ENCODE measurements around the gene ATRX. TPM values are rescaled to one million over a fixed set of nuclear protein-coding genes. Genes with fewer than 3 reads are reported as not detected.

Gene ATRX
- total RNA-seq, 5 donors from 2014 or later (not counting 1 experiment from before 2014, with no cell fraction given): 85.1 to 146 (median 90.1) TPM

DNA sequence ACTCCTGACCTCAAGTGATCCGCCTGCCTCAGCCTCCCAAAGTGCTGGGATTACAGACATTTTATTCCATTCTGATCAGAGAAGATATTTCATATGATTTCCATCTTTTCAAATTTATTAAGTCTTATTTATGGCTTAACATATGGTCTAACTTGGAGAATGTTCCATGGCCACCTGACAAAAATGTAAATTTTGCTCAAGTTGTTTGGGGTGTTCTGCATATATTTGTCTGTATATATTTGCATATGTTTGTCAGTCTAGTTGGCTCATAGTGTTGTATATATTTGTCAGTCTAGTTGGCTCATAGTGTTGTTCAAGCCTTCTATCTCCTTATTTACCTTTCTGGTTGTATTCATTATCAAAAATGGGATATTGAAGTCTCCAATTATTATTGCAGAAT lies 16.2 kb upstream of the ATRX start:
- peaks cover 0 to 6% (median 3%) of the 10 kb centered on the region in 3 donors for H3K9me3 Mint-ChIP-seq
- POLR2A ChIA-PET: no interaction called here
- H3K4me3 ChIP-seq (ENCODE audit: control insufficient read depth in 1 of 2, extremely low read depth in 1 of 2, low read length in 1 of 2): no peak overlapping the region
- H3K4me3 Mint-ChIP-seq: no peak overlapping the region
- H3K4me1 ChIP-seq (ENCODE audit: control insufficient read depth in 1 of 2, extremely low read depth in 1 of 2, insufficient read depth in 2 of 2, low read length in 2 of 2): no peaks in the 10 kb centered on the region
- no peaks in the 10 kb centered on the region for H3K9me3 ChIP-seq
- H3K27me3 ChIP-seq (replicated peaks in 1 of 2; ENCODE audit: control insufficient read depth in 2 of 2, extremely low read depth in 1 of 2, insufficient read depth in 2 of 2, low read length in 1 of 2): no peaks in the 10 kb centered on the region
- DNase-seq: no peak
- no peaks in the 10 kb centered on the region for H3K27me3 Mint-ChIP-seq
- H3K27ac Mint-ChIP-seq: no peak overlapping the region
- CTCF ChIA-PET: no interaction called here
- ATAC-seq (replicated peaks in 1 of 4): no peak
- no peaks in the 10 kb centered on the region for H3K36me3 ChIP-seq (ENCODE audit: control insufficient read depth in 2 of 2, extremely low read depth in 1 of 2, insufficient read depth in 1 of 2, low read length in 1 of 2)
- WGBS (ENCODE audit: insufficient coverage): no CpG with 5 or more reads among the region's 1 CpG
- no peaks in the 10 kb centered on the region for H3K36me3 Mint-ChIP-seq
- no peaks in the 10 kb centered on the region for H3K4me1 Mint-ChIP-seq
- H3K27ac ChIP-seq (ENCODE audit: low read length): no peak overlapping the region

DNA sequence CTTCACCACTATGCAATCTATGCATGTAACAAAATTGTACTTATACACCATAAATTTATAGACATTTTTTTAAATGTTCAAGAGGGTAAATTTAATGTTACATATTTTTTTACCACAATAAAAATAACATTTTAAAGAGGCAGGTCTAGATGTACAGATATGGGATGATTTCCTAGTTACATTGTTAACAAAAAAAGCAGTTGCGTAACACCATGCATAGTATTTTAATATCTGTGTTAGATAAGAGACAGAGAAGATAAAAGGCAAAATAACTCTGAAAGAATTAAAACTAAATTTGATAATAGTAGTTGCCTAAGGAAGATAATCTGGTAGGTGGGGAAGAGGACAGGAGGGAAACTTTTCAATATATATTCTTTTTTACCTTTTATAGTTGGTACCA lies 9.1 kb upstream of the ATRX start:
- WGBS (ENCODE audit: insufficient coverage): no CpG with 5 or more reads among the region's 1 CpG
- no peaks in the 10 kb centered on the region for H3K4me1 Mint-ChIP-seq
- Histone ChIP-seq H3K27ac (ENCODE audit: low read length) (no peak overlapping the region), H3K4me3 (ENCODE audit: control insufficient read depth in 1 of 2, extremely low read depth in 1 of 2, low read length in 1 of 2) (no peak overlapping the region), H3K36me3 (ENCODE audit: control insufficient read depth in 2 of 2, extremely low read depth in 1 of 2, insufficient read depth in 1 of 2, low read length in 1 of 2) (no peaks in the 10 kb centered on the region), H3K9me3 (no peaks in the 10 kb centered on the region), H3K27me3 (replicated peaks in 1 of 2; ENCODE audit: control insufficient read depth in 2 of 2, extremely low read depth in 1 of 2, insufficient read depth in 2 of 2, low read length in 1 of 2) (no peaks in the 10 kb centered on the region), H3K4me1 (ENCODE audit: control insufficient read depth in 1 of 2, extremely low read depth in 1 of 2, insufficient read depth in 2 of 2, low read length in 2 of 2) (no peaks in the 10 kb centered on the region)
- ATAC-seq (replicated peaks in 1 of 4) (no peak), DNase-seq (no peak)
- no peak overlapping the region for H3K27ac Mint-ChIP-seq
- no peaks in the 10 kb centered on the region for H3K9me3 Mint-ChIP-seq
- ChIA-PET POLR2A (no interaction called here), CTCF (no interaction called here)
- H3K27me3 Mint-ChIP-seq: no peaks in the 10 kb centered on the region
- H3K4me3 Mint-ChIP-seq: no peak overlapping the region
- H3K36me3 Mint-ChIP-seq: no peaks in the 10 kb centered on the region

- ChIA-PET POLR2A (no interaction called here), CTCF (no interaction called here)
- no peaks in the 10 kb centered on the region for H3K9me3 Mint-ChIP-seq
- ATAC-seq (replicated peaks in 1 of 4) (no peak), DNase-seq (no peak)
- no peaks in the 10 kb centered on the region for H3K27me3 Mint-ChIP-seq
- Histone ChIP-seq H3K27me3 (replicated peaks in 1 of 2; ENCODE audit: control insufficient read depth in 2 of 2, extremely low read depth in 1 of 2, insufficient read depth in 2 of 2, low read length in 1 of 2) (no peaks in the 10 kb centered on the region), H3K9me3 (no peaks in the 10 kb centered on the region), H3K4me3 (ENCODE audit: control insufficient read depth in 1 of 2, extremely low read depth in 1 of 2, low read length in 1 of 2) (no peak overlapping the region), H3K27ac (ENCODE audit: low read length) (no peak overlapping the region), H3K4me1 (ENCODE audit: control insufficient read depth in 1 of 2, extremely low read depth in 1 of 2, insufficient read depth in 2 of 2, low read length in 2 of 2) (peaks cover 0 to under 1% of the 10 kb centered on the region in 2 experiments), H3K36me3 (ENCODE audit: control insufficient read depth in 2 of 2, extremely low read depth in 1 of 2, insufficient read depth in 1 of 2, low read length in 1 of 2) (no peaks in the 10 kb centered on the region)
- no peak overlapping the region for H3K4me3 Mint-ChIP-seq
- H3K4me1 Mint-ChIP-seq: no peaks in the 10 kb centered on the region
- H3K27ac Mint-ChIP-seq: no peak overlapping the region
- WGBS (ENCODE audit: insufficient coverage): no CpG with 5 or more reads among the region's 6 CpGs
- no peaks in the 10 kb centered on the region for H3K36me3 Mint-ChIP-seq
These were observed 7.9 kb upstream of the ATRX start for GRCh38 chrX:77793946-77794345.

DNA sequence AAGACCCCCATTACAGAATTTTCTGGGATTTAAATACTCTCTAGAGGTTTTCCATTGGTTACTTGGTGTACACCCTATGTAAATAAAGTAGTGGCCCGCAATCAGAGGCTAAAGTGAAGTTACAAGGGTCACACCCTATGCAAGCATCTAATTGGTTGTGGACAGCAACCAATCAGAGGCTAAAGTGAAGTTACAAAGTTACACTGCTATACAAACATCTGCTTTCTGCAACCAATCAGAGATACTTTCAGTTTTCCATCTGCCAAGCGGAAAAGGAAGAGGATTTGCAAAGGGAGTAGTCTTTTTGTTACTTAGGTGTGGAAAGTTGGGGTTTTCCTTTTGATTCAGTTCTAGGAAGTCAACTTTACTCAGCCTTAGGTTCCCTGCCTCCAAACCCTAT lies 2.0 kb upstream of the ATRX start:
- Histone ChIP-seq H3K36me3 (ENCODE audit: control insufficient read depth in 2 of 2, extremely low read depth in 1 of 2, insufficient read depth in 1 of 2, low read length in 1 of 2) (no peaks in the 10 kb centered on the region), H3K27ac (ENCODE audit: low read length) (peak overlapping the region; percentile 77), H3K27me3 (replicated peaks in 1 of 2; ENCODE audit: control insufficient read depth in 2 of 2, extremely low read depth in 1 of 2, insufficient read depth in 2 of 2, low read length in 1 of 2) (no peaks in the 10 kb centered on the region), H3K9me3 (no peaks in the 10 kb centered on the region), H3K4me1 (ENCODE audit: control insufficient read depth in 1 of 2, extremely low read depth in 1 of 2, insufficient read depth in 2 of 2, low read length in 2 of 2) (peaks cover 2 to 16% of the 10 kb centered on the region in 2 experiments), H3K4me3 (ENCODE audit: control insufficient read depth in 1 of 2, extremely low read depth in 1 of 2, low read length in 1 of 2) (peak overlapping the region in 1 of 2 donors; percentile 42)
- no CpG with 5 or more reads among the region's 2 CpGs for WGBS (ENCODE audit: insufficient coverage)
- H3K27ac Mint-ChIP-seq: peak overlapping the region; percentile 63 to 84
- H3K36me3 Mint-ChIP-seq: no peaks in the 10 kb centered on the region
- no peaks in the 10 kb centered on the region for H3K9me3 Mint-ChIP-seq
- ATAC-seq (replicated peaks in 1 of 4): peak; percentile 38 to 54 (median 54)
- POLR2A ChIA-PET: interaction anchor here (0.6 kb wide), 2 partner anchors 1361 to 1578 kb away, joined by 3 to 5 read pairs; no protein-coding TSS in a partner anchor
- peaks cover 15 to 25% (median 22%) of the 10 kb centered on the region in 3 donors for H3K4me1 Mint-ChIP-seq
- CTCF ChIA-PET: no interaction called here
- DNase-seq: peak in 5 of 35 experiments; percentile 2 to 66 (median 11)
- H3K4me3 Mint-ChIP-seq: peak overlapping the region; percentile 69 to 96 (median 81)
- H3K27me3 Mint-ChIP-seq: no peaks in the 10 kb centered on the region

DNA sequence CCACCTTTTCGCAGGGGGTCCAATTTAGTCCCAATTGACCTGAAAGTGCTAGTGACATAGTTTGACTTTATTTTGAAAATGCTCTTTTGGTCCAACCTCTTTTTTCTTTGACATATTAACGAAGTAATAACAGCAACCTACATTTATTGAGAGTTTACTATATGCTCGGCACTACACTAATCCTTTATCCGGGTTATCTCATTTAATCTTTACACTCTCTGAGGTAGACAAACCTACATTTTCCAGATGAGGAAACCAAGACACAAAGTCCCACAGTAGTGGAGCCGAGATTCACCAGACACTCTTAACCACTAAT lies 307 bp upstream of the ATRX start:
- no peaks in the 10 kb centered on the region for H3K9me3 ChIP-seq
- peak overlapping the region; percentile 73 to 93 for H3K4me3 ChIP-seq (ENCODE audit: control insufficient read depth in 1 of 2, extremely low read depth in 1 of 2, low read length in 1 of 2)
- Mint-ChIP-seq H3K27ac (peak overlapping the region; percentile 99 to 100), H3K4me3 (peak overlapping the region; percentile 96 to 100 (median 99)), H3K27me3 (no peaks in the 10 kb centered on the region), H3K4me1 (peaks cover 25 to 37% (median 35%) of the 10 kb centered on the region in 3 donors), H3K9me3 (no peaks in the 10 kb centered on the region), H3K36me3 (no peaks in the 10 kb centered on the region)
- H3K27me3 ChIP-seq (replicated peaks in 1 of 2; ENCODE audit: control insufficient read depth in 2 of 2, extremely low read depth in 1 of 2, insufficient read depth in 2 of 2, low read length in 1 of 2): no peaks in the 10 kb centered on the region
- peaks cover 2 to 20% of the 10 kb centered on the region in 2 experiments for H3K4me1 ChIP-seq (ENCODE audit: control insufficient read depth in 1 of 2, extremely low read depth in 1 of 2, insufficient read depth in 2 of 2, low read length in 2 of 2)
- ATAC-seq (replicated peaks in 1 of 4) (peak; percentile 3 to 8 (median 5)), DNase-seq (no peak)
- ChIA-PET CTCF (no interaction called here), POLR2A (interaction anchor here in 1 of 2 donors (0.9 kb wide), 1 partner anchor 113 kb away, joined by 5 read pairs; the partner anchor contains the start of gene COX7B)
- no CpG with 5 or more reads among the region's 5 CpGs for WGBS (ENCODE audit: insufficient coverage)
- H3K27ac ChIP-seq (ENCODE audit: low read length): peak overlapping the region; percentile 96
- no peaks in the 10 kb centered on the region for H3K36me3 ChIP-seq (ENCODE audit: control insufficient read depth in 2 of 2, extremely low read depth in 1 of 2, insufficient read depth in 1 of 2, low read length in 1 of 2)

DNA sequence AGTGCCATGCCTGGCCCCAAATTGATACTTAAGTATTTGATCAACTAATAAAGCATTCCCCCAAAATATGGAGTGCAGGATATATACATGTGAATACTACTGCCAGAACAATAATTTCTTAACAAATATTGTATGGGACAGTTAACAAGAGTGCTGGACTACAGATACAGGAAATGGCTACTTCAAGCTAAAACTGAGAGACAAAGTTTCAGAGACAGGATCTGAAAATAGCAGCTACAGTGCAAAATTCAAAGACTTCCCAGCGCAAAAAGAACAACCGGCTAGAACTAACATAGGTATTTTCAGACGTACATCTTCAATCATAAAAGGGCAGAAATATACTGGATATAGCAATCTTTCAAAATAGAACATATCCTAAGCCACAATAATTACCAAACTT lies 6.3 kb downstream of the ATRX start:
- CTCF ChIA-PET: no interaction called here
- H3K4me1 Mint-ChIP-seq: peaks cover 45 to 61% (median 50%) of the 10 kb centered on the region in 3 donors
- no peaks in the 10 kb centered on the region for H3K36me3 ChIP-seq (ENCODE audit: control insufficient read depth in 2 of 2, extremely low read depth in 1 of 2, insufficient read depth in 1 of 2, low read length in 1 of 2)
- WGBS (ENCODE audit: insufficient coverage): no CpG with 5 or more reads among the region's 3 CpGs
- peak overlapping the region in 2 of 3 donors; percentile 1 to 18 for H3K4me3 Mint-ChIP-seq
- H3K27ac Mint-ChIP-seq: no peak overlapping the region
- no peak overlapping the region for H3K27ac ChIP-seq (ENCODE audit: low read length)
- H3K36me3 Mint-ChIP-seq: peaks cover 7% of the 10 kb centered on the region
- DNase-seq (no peak), ATAC-seq (replicated peaks in 1 of 4) (no peak)
- POLR2A ChIA-PET: no interaction called here
- no peaks in the 10 kb centered on the region for H3K27me3 Mint-ChIP-seq
- peaks cover 5 to 17% of the 10 kb centered on the region in 2 experiments for H3K4me1 ChIP-seq (ENCODE audit: control insufficient read depth in 1 of 2, extremely low read depth in 1 of 2, insufficient read depth in 2 of 2, low read length in 2 of 2)
- H3K9me3 Mint-ChIP-seq: no peaks in the 10 kb centered on the region
- H3K9me3 ChIP-seq: no peaks in the 10 kb centered on the region
- H3K27me3 ChIP-seq (replicated peaks in 1 of 2; ENCODE audit: control insufficient read depth in 2 of 2, extremely low read depth in 1 of 2, insufficient read depth in 2 of 2, low read length in 1 of 2): no peaks in the 10 kb centered on the region
- no peak overlapping the region for H3K4me3 ChIP-seq (ENCODE audit: control insufficient read depth in 1 of 2, extremely low read depth in 1 of 2, low read length in 1 of 2)

DNA sequence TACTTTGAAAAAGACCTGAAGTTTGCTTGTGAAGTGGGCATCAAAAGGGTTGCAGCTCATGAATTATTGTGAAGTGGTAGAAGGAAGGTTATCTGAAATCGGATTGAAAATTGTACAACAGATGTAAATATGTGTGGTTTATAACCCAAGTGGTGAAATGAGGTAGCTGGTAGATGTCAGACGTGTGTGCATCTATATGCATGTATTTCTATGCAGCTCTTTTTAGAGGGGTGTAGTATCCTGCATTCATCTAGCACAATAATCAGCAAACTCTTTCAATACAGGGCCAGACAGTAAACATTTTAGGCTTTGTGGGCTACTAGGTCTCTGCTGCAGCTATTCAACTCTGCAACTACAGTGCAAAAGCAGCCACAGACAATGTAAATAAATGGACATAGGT lies 9.4 kb downstream of the ATRX start:
- peaks cover 25 to 54% (median 45%) of the 10 kb centered on the region in 3 donors for H3K4me1 Mint-ChIP-seq
- ChIA-PET POLR2A (no interaction called here), CTCF (no interaction called here)
- no peak overlapping the region for H3K27ac Mint-ChIP-seq
- no peak overlapping the region for H3K4me3 Mint-ChIP-seq
- DNase-seq (peak in 1 of 35 experiments; percentile 3), ATAC-seq (replicated peaks in 1 of 4) (peak in 1 of 4 experiments; percentile 26)
- Histone ChIP-seq H3K27me3 (replicated peaks in 1 of 2; ENCODE audit: control insufficient read depth in 2 of 2, extremely low read depth in 1 of 2, insufficient read depth in 2 of 2, low read length in 1 of 2) (no peaks in the 10 kb centered on the region), H3K27ac (ENCODE audit: low read length) (no peak overlapping the region), H3K4me3 (ENCODE audit: control insufficient read depth in 1 of 2, extremely low read depth in 1 of 2, low read length in 1 of 2) (no peak overlapping the region), H3K4me1 (ENCODE audit: control insufficient read depth in 1 of 2, extremely low read depth in 1 of 2, insufficient read depth in 2 of 2, low read length in 2 of 2) (peaks cover 3 to 20% of the 10 kb centered on the region in 2 experiments), H3K36me3 (ENCODE audit: control insufficient read depth in 2 of 2, extremely low read depth in 1 of 2, insufficient read depth in 1 of 2, low read length in 1 of 2) (no peaks in the 10 kb centered on the region), H3K9me3 (no peaks in the 10 kb centered on the region)
- WGBS (ENCODE audit: insufficient coverage): no CpG with 5 or more reads among the region's 2 CpGs
- no peaks in the 10 kb centered on the region for H3K9me3 Mint-ChIP-seq
- peaks cover 7% of the 10 kb centered on the region for H3K36me3 Mint-ChIP-seq
- H3K27me3 Mint-ChIP-seq: peaks cover 0 to under 1% of the 10 kb centered on the region in 2 donors

Data from T-cell (primary cell).